GM12801 (cell line): Measurements from ENCODE around the gene DENND1A.

ENCODE experiments used
- CTCF ChIP-seq: IDR thresholded peaks from one replicate; pipeline ENCODE4 v1.5.1; 2011; ENCODE audit warnings: control low read depth; ENCODE audit not compliant: insufficient read length; ENCODE audit errors: extremely low read depth

DENND1A gene

GRCh38 chr9:123967323-123967722, 37.4 kb upstream of the DENND1A start:
- no peak for TF ChIP-seq CTCF

DNA sequence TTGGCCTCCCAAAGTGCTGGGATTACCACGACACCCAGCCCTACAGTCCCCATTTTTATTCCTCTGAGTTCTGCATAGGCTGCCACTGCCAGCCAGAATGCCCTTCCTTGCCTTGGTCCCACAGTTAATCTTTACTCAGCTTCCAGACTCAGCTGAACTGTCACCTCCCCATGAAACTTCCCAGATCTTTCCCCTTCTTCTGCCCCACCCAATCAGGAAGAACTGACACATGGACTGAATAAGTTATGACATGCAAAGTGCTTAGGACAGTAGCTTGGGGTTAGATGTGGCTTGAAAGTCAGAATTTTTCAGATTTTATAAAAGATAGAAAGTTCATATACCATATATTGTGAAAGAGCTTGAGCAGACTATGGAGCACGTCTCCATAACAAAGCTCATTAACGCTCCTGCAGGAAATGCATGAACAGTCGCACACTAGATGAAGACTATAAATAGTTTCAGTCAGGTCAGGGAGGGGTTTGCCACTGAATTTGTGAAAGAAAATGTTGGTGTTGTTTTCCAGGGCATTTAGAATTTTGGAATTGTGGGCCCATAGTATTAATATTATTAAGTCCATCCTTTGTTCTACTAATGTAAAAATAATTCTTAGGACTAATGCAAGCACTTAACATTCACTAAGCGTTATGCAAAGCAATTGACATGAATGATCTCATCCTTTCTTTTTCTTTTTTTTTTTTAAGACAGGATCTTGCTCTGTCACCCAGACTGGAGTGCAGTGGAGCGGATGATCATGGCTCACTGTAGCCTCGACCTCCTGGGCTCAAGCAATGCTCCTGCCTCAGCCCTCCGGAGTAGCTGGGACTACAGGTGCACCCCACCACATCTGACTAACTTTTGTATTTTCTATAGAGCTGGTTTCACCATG, 36.1 kb upstream of the DENND1A start:
- no peak for TF ChIP-seq CTCF

DNA sequence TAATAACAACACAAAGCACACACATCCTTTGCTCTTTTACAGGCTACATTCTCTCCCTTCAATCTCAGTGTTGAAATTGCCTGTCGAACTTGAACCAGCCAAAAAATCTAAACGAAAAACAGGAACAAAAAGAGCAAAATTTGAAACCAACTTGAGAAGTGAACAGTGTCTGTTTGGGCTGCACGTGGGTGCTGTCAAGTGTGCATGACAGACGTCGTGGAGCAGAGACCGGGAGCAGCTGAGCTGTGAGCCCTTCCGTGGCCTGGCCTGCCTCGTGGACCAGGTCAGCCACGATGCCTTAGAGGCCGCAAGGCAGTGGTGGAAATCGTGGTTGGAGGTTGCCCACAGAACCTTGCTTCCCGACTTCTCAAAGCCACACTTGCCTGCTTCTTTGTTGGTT, 34.8 kb upstream of the DENND1A start:
- no peak for TF ChIP-seq CTCF

DNA sequence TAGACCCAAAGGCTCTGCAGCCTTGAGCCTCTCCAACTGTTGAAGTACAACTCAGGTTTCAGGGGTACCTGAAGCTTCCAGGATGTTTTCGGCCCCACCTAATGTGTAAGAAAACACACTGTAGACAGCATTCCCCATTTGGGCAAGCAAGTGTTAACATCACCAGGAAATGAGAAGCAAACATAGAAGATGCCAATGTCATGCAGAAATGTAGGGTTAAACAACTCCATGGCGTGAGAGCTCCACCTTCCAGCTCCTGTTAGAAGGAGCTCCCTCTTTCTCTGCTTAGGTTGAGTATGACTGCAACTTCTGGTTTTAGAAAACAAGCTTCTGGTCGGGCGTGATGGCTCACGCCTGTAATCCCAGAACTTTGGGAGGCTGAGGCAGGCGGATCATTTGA, 31.0 kb upstream of the DENND1A start:
- no peak for TF ChIP-seq CTCF

- TF ChIP-seq CTCF = no peak
These were observed 30.4 kb upstream of the DENND1A start for GRCh38 chr9:123960366-123960765.

DNA sequence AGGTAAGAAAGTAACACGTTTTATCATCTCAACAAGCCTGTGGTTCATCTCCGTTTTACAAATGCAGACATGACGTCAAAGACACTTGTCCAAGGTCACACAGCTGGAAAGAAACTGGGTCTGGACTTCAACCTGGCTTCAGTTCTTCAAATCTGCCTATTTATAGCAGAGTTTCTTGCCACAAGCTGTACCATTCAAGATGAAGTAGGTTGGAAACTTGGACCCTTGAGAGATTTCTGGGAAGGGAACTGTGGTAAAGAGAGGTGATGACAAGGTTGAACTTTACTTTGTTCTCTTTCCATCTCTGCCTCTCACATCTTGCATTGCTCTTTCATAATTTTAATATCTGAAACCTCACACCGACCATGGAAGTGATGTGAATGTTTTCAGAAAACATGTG, 29.9 kb upstream of the DENND1A start:
- TF ChIP-seq CTCF = no peak

DNA sequence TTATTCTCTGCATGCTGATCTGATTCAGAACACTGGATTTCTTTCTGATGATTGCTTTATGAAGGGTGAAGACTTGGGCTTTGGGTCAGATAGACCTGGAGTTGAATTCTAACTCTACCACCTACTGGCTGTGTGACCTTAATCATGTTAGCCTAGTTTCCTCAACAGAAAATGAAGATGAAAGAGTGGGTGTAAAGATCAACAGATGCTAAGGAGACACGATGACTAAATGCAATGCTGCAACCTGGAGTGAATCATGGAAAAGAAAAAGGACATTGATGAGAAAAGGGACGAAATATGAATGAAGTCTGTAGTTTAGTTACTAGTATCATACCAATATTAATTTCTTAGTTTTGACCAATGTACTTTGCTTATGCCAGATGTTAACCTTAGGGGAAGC, 27.8 kb upstream of the DENND1A start:
- TF ChIP-seq CTCF = no peak
